Muscle of arm (tissue), 12 donors: ENCODE data around the gene SHISA7. TPM values are rescaled to one million over a fixed set of nuclear protein-coding genes. Genes with fewer than 3 reads are reported as not detected.
"Not testable (repeated sequence)": the region's sequence is repeated elsewhere in the genome, so short reads cannot be mapped to it uniquely, and the experiment has no call there.

Source experiments
- DNase-seq: peaks from one replicate; pipeline ENCODE4 v3.0.0-alpha.2; 2013
- polyA plus RNA-seq, 12 donors: library from polyadenylated mRNA; unstranded; fragments of 120-200 nt; gene quantifications; one replicate each; pipeline ENCODE4 v1.2.1, GENCODE V29; 2013; ENCODE audit not compliant: insufficient read length in 12 of 12

SHISA7 gene
- polyA plus RNA-seq, 12 donors = 0.07 to 1.1 (median 0.17) TPM; not detected in 2

- no peak for DNase-seq
These were observed 4.5 kb upstream of the SHISA7 start for GRCh38 chr19:55447421-55448174.

GRCh38 chr19:55446060-55446459 lies 3.0 kb upstream of the SHISA7 start:
- no peak for DNase-seq

- DNase-seq = no peak
These were observed 1.5 kb upstream of the SHISA7 start for GRCh38 chr19:55444646-55445045.

- DNase-seq = no peak
These were observed 852 bp upstream of the SHISA7 start for GRCh38 chr19:55443824-55444480.

- no peak for DNase-seq
These were observed 633 bp downstream of the SHISA7 start for GRCh38 chr19:55442372-55442961.

GRCh38 chr19:55441692-55442321 lies 1.3 kb downstream of the SHISA7 start:
- DNase-seq = no peak

- DNase-seq = no peak
These were observed 1.8 kb downstream of the SHISA7 start for GRCh38 chr19:55441319-55441691.

GRCh38 chr19:55440411-55441105 lies 2.5 kb downstream of the SHISA7 start:
- DNase-seq = no peak

- DNase-seq = no peak
These were observed 4.0 kb downstream of the SHISA7 start for GRCh38 chr19:55439052-55439451.

- DNase-seq = peak; percentile 65
These were observed 5.7 kb downstream of the SHISA7 start for GRCh38 chr19:55437410-55437809.

GRCh38 chr19:55436847-55437246 lies 6.3 kb downstream of the SHISA7 start:
- no peak for DNase-seq

- DNase-seq = no peak
These were observed 8.1 kb downstream of the SHISA7 start for GRCh38 chr19:55435020-55435419.

- DNase-seq = no peak
These were observed 8.7 kb downstream of the SHISA7 start for GRCh38 chr19:55434356-55434919.

GRCh38 chr19:55433292-55433691 lies 9.8 kb downstream of the SHISA7 start:
- no peak for DNase-seq

GRCh38 chr19:55432241-55432959 lies 10.7 kb downstream of the SHISA7 start:
- no peak for DNase-seq

GRCh38 chr19:55431183-55431582 lies 11.9 kb downstream of the SHISA7 start:
- DNase-seq = no peak

- no peak for DNase-seq
These were observed 17.1 kb downstream of the SHISA7 start for GRCh38 chr19:55426042-55426441.

GRCh38 chr19:55424518-55424917 lies 18.6 kb downstream of the SHISA7 start:
- no peak for DNase-seq

GRCh38 chr19:55423225-55424005 lies 19.7 kb downstream of the SHISA7 start:
- DNase-seq = no peak

- DNase-seq = not testable (repeated sequence)
These were observed 21.8 kb downstream of the SHISA7 start for GRCh38 chr19:55421281-55421680.
